Nephron (organoid): ENCODE data around the gene PROX2.

Experiments used
- H3K27ac Mint-ChIP-seq, 3 experiments: 2 replicates each; pipeline ENCODE4 v1.8.0; 2020; ENCODE audit warnings: mixed read lengths in 3 of 3, mild to moderate bottlenecking in 2 of 3, moderate library complexity in 1 of 3
- H3K27me3 Mint-ChIP-seq: 2 replicates; pipeline ENCODE4 v1.8.0; 2021; ENCODE audit warnings: low read depth, mild to moderate bottlenecking, moderate library complexity, mixed read lengths
- H3K36me3 Mint-ChIP-seq: 2 replicates; pipeline ENCODE4 v1.8.0; 2020; ENCODE audit warnings: low read depth, mixed read lengths
- H3K4me1 Mint-ChIP-seq: 2 replicates; pipeline ENCODE4 v1.8.0; 2020; ENCODE audit warnings: mixed read lengths
- H3K4me3 Mint-ChIP-seq, 3 experiments: 2 replicates each; pipeline ENCODE4 v1.8.0; 2020; ENCODE audit warnings: mild to moderate bottlenecking in 3 of 3, mixed read lengths in 3 of 3, moderate library complexity in 2 of 3
- H3K9me3 Mint-ChIP-seq: 2 replicates; pipeline ENCODE4 v1.8.0; 2020; ENCODE audit warnings: mixed read lengths
- CTCF ChIP-seq, 3 experiments: fragments of 200-600 bp; sonication (generic); IDR thresholded peaks; one replicate each; pipeline ENCODE4 v1.5.0; 2021; ENCODE audit warnings: antibody characterized with exemption in 3 of 3; ENCODE audit not compliant: unreplicated experiment in 3 of 3

Gene PROX2

GRCh38 chr14:74855945-74856344 is 20.0 kb downstream of the PROX2 start:
- no peak overlapping the region for H3K27ac Mint-ChIP-seq
- peaks cover 18% of the 10 kb centered on the region for H3K4me1 Mint-ChIP-seq
- no peak overlapping the region for H3K4me3 Mint-ChIP-seq
- no peak for TF ChIP-seq CTCF (IDR thresholded peaks at IDR 0.05; ENCODE audit: unreplicated experiment in 3 of 3)
- H3K27me3 Mint-ChIP-seq: peaks cover 4% of the 10 kb centered on the region
- H3K9me3 Mint-ChIP-seq: no peaks in the 10 kb centered on the region
- H3K36me3 Mint-ChIP-seq: no peaks in the 10 kb centered on the region

GRCh38 chr14:74855021-74855420 is 20.9 kb downstream of the PROX2 start:
- Mint-ChIP-seq H3K4me1 (peaks cover 19% of the 10 kb centered on the region), H3K27me3 (no peaks in the 10 kb centered on the region), H3K4me3 (no peak overlapping the region), H3K27ac (no peak overlapping the region), H3K9me3 (no peaks in the 10 kb centered on the region), H3K36me3 (no peaks in the 10 kb centered on the region)
- TF ChIP-seq CTCF (IDR thresholded peaks at IDR 0.05; ENCODE audit: unreplicated experiment in 3 of 3): no peak

GRCh38 chr14:74853581-74853980 is 22.4 kb downstream of the PROX2 start:
- H3K4me3 Mint-ChIP-seq: no peak overlapping the region
- TF ChIP-seq CTCF (IDR thresholded peaks at IDR 0.05; ENCODE audit: unreplicated experiment in 3 of 3): no peak
- no peaks in the 10 kb centered on the region for H3K36me3 Mint-ChIP-seq
- no peaks in the 10 kb centered on the region for H3K27me3 Mint-ChIP-seq
- H3K27ac Mint-ChIP-seq: peak overlapping the region; percentile 45 to 85 (median 72)
- H3K9me3 Mint-ChIP-seq: no peaks in the 10 kb centered on the region
- peaks cover 23% of the 10 kb centered on the region for H3K4me1 Mint-ChIP-seq

- H3K4me1 Mint-ChIP-seq: peaks cover 26% of the 10 kb centered on the region
- H3K9me3 Mint-ChIP-seq: no peaks in the 10 kb centered on the region
- H3K27me3 Mint-ChIP-seq: no peaks in the 10 kb centered on the region
- no peak for TF ChIP-seq CTCF (IDR thresholded peaks at IDR 0.05; ENCODE audit: unreplicated experiment in 3 of 3)
- no peak overlapping the region for H3K4me3 Mint-ChIP-seq
- no peaks in the 10 kb centered on the region for H3K36me3 Mint-ChIP-seq
- H3K27ac Mint-ChIP-seq: peak overlapping the region; percentile 21 to 85 (median 72)
Measured at GRCh38 chr14:74852922-74853530, 22.9 kb downstream of the PROX2 start.

GRCh38 chr14:74848768-74849167 is 27.2 kb downstream of the PROX2 start:
- no peaks in the 10 kb centered on the region for H3K36me3 Mint-ChIP-seq
- peaks cover 51% of the 10 kb centered on the region for H3K4me1 Mint-ChIP-seq
- H3K27me3 Mint-ChIP-seq: no peaks in the 10 kb centered on the region
- H3K27ac Mint-ChIP-seq: no peak overlapping the region
- TF ChIP-seq CTCF (IDR thresholded peaks at IDR 0.05; ENCODE audit: unreplicated experiment in 3 of 3): no peak
- H3K9me3 Mint-ChIP-seq: no peaks in the 10 kb centered on the region
- no peak overlapping the region for H3K4me3 Mint-ChIP-seq

- peaks cover 49% of the 10 kb centered on the region for H3K4me1 Mint-ChIP-seq
- H3K9me3 Mint-ChIP-seq: no peaks in the 10 kb centered on the region
- TF ChIP-seq CTCF (IDR thresholded peaks at IDR 0.05; ENCODE audit: unreplicated experiment in 3 of 3): no peak
- H3K36me3 Mint-ChIP-seq: no peaks in the 10 kb centered on the region
- peak overlapping the region; percentile 54 to 85 (median 55) for H3K27ac Mint-ChIP-seq
- no peak overlapping the region for H3K4me3 Mint-ChIP-seq
- H3K27me3 Mint-ChIP-seq: no peaks in the 10 kb centered on the region
Measured at GRCh38 chr14:74846968-74847665, 28.8 kb downstream of the PROX2 start.
